ENCODE data around the gene PPM1N.

- TF ChIP-seq CTCF (conservative IDR thresholded peaks at IDR 0.05; ENCODE audit: low read depth, low read length) (no peak), EZH2 (IDR thresholded peaks at IDR 0.05; ENCODE audit: low read length, unreplicated experiment) (no peak)
Measured at GRCh38 chr19:45500918-45501729, 2.9 kb downstream of the PPM1N start.

Measured in PC-3 (cell line).